Measurements from ENCODE around the gene ARL5C. TPM values are rescaled to one million over a fixed set of nuclear protein-coding genes. Genes with fewer than 3 reads are reported as not detected.

Gene ARL5C
- total RNA-seq, 1 experiment from 2014 or later, result not detected

DNA sequence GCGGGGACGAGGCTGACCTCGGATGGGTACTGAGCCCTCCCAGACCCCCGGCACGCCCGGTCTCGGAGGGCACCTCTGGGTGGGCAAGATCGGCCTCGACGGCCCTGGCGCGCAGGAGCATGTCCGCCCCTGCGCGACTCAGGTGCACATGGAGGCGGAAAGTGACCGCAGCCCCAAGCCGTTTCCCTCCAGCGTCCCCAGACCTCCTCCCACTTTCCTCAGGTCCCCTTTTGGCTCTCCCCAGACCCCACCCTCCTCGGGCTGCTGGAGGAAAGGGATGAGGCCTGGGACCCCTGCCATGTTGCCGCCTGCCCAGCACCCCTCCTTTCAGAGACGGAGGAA, 44.1 kb upstream of the ARL5C start:
- Mint-ChIP-seq H3K27me3 (ENCODE audit: low read depth) (peaks cover 7% of the 10 kb centered on the region), H3K36me3 (peaks cover 2% of the 10 kb centered on the region; the same call in 1 of the 2 replicates), H3K4me1 (peaks cover 47% of the 10 kb centered on the region), H3K4me3 (peak overlapping the region; percentile 64), H3K9me3 (no peaks in the 10 kb centered on the region), H3K27ac (no peak overlapping the region)
- DNase-seq (ENCODE audit: low spot score), result no peak
- no peak for ATAC-seq
- CTCF ChIA-PET, result interaction anchor here (0.8 to 15.9 kb wide), 11 partner anchors 9 to 57 kb away, joined by 3 to 626 read pairs (median 13); partner anchors contain the start of genes CACNB1 and STAC2
- POLR2A ChIA-PET, result no interaction called here
- TF ChIP-seq NFYB (CRISPR knock-in tag; conservative IDR thresholded peaks at IDR 0.05; ENCODE audit: low read depth) (no peak), EMX1 (CRISPR knock-in tag; IDR thresholded peaks at IDR 0.05) (no peak), ZNF232 (CRISPR knock-in tag; IDR thresholded peaks at IDR 0.05) (no peak), JAZF1 (CRISPR knock-in tag; IDR thresholded peaks at IDR 0.05) (no peak), JUN (CRISPR knock-in tag; IDR thresholded peaks at IDR 0.05) (no peak), CBFB (CRISPR knock-in tag; IDR thresholded peaks at IDR 0.05; ENCODE audit: low read depth) (no peak), SMAD3 (CRISPR knock-in tag; IDR thresholded peaks at IDR 0.05; ENCODE audit: borderline replicate concordance) (no peak), NR2C2 (CRISPR knock-in tag; IDR thresholded peaks at IDR 0.05) (no peak), ZNF416 (CRISPR knock-in tag; IDR thresholded peaks at IDR 0.05) (no peak), ZNF263 (CRISPR knock-in tag; IDR thresholded peaks at IDR 0.05; ENCODE audit: low read depth) (no peak), ETV6 (CRISPR knock-in tag; IDR thresholded peaks at IDR 0.05) (no peak), RORB (CRISPR knock-in tag; IDR thresholded peaks at IDR 0.05) (no peak), NR1H2 (CRISPR knock-in tag; IDR thresholded peaks at IDR 0.05) (no peak), ZNF423 (CRISPR knock-in tag; IDR thresholded peaks at IDR 0.05) (no peak), CREM (CRISPR knock-in tag; IDR thresholded peaks at IDR 0.05) (no peak), OVOL2 (CRISPR knock-in tag; IDR thresholded peaks at IDR 0.05; ENCODE audit: borderline replicate concordance) (no peak)
- TF ChIP-seq, protein P1, sequence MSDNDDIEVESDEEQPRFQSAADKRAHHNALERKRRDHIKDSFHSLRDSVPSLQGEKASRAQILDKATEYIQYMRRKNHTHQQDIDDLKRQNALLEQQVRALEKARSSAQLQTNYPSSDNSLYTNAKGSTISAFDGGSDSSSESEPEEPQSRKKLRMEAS (CRISPR knock-in tag; IDR thresholded peaks at IDR 0.05), result peak; percentile 63; the same call in 1 of the 2 replicates
- TF ChIP-seq, protein P2, sequence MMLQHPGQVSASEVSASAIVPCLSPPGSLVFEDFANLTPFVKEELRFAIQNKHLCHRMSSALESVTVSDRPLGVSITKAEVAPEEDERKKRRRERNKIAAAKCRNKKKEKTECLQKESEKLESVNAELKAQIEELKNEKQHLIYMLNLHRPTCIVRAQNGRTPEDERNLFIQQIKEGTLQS (CRISPR knock-in tag; conservative IDR thresholded peaks at IDR 0.05), result no peak
- TF ChIP-seq, protein P3, sequence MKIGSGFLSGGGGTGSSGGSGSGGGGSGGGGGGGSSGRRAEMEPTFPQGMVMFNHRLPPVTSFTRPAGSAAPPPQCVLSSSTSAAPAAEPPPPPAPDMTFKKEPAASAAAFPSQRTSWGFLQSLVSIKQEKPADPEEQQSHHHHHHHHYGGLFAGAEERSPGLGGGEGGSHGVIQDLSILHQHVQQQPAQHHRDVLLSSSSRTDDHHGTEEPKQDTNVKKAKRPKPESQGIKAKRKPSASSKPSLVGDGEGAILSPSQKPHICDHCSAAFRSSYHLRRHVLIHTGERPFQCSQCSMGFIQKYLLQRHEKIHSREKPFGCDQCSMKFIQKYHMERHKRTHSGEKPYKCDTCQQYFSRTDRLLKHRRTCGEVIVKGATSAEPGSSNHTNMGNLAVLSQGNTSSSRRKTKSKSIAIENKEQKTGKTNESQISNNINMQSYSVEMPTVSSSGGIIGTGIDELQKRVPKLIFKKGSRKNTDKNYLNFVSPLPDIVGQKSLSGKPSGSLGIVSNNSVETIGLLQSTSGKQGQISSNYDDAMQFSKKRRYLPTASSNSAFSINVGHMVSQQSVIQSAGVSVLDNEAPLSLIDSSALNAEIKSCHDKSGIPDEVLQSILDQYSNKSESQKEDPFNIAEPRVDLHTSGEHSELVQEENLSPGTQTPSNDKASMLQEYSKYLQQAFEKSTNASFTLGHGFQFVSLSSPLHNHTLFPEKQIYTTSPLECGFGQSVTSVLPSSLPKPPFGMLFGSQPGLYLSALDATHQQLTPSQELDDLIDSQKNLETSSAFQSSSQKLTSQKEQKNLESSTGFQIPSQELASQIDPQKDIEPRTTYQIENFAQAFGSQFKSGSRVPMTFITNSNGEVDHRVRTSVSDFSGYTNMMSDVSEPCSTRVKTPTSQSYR (CRISPR knock-in tag; IDR thresholded peaks at IDR 0.05), result no peak
- TF ChIP-seq, protein P4, sequence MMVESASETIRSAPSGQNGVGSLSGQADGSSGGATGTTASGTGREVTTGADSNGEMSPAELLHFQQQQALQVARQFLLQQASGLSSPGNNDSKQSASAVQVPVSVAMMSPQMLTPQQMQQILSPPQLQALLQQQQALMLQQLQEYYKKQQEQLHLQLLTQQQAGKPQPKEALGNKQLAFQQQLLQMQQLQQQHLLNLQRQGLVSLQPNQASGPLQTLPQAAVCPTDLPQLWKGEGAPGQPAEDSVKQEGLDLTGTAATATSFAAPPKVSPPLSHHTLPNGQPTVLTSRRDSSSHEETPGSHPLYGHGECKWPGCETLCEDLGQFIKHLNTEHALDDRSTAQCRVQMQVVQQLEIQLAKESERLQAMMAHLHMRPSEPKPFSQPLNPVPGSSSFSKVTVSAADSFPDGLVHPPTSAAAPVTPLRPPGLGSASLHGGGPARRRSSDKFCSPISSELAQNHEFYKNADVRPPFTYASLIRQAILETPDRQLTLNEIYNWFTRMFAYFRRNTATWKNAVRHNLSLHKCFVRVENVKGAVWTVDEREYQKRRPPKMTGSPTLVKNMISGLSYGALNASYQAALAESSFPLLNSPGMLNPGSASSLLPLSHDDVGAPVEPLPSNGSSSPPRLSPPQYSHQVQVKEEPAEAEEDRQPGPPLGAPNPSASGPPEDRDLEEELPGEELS (CRISPR knock-in tag; IDR thresholded peaks at IDR 0.05), result no peak
- TF ChIP-seq, protein P5, sequence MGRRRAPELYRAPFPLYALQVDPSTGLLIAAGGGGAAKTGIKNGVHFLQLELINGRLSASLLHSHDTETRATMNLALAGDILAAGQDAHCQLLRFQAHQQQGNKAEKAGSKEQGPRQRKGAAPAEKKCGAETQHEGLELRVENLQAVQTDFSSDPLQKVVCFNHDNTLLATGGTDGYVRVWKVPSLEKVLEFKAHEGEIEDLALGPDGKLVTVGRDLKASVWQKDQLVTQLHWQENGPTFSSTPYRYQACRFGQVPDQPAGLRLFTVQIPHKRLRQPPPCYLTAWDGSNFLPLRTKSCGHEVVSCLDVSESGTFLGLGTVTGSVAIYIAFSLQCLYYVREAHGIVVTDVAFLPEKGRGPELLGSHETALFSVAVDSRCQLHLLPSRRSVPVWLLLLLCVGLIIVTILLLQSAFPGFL (CRISPR knock-in tag; IDR thresholded peaks at IDR 0.05; ENCODE audit: borderline replicate concordance), result no peak
- TF ChIP-seq, protein P6, sequence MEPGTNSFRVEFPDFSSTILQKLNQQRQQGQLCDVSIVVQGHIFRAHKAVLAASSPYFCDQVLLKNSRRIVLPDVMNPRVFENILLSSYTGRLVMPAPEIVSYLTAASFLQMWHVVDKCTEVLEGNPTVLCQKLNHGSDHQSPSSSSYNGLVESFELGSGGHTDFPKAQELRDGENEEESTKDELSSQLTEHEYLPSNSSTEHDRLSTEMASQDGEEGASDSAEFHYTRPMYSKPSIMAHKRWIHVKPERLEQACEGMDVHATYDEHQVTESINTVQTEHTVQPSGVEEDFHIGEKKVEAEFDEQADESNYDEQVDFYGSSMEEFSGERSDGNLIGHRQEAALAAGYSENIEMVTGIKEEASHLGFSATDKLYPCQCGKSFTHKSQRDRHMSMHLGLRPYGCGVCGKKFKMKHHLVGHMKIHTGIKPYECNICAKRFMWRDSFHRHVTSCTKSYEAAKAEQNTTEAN (CRISPR knock-in tag; IDR thresholded peaks at IDR 0.05), result no peak
- TF ChIP-seq, protein P7, sequence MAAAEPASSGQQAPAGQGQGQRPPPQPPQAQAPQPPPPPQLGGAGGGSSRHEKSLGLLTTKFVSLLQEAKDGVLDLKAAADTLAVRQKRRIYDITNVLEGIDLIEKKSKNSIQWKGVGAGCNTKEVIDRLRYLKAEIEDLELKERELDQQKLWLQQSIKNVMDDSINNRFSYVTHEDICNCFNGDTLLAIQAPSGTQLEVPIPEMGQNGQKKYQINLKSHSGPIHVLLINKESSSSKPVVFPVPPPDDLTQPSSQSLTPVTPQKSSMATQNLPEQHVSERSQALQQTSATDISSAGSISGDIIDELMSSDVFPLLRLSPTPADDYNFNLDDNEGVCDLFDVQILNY (CRISPR knock-in tag; IDR thresholded peaks at IDR 0.05), result no peak
- TF ChIP-seq, protein P8, sequence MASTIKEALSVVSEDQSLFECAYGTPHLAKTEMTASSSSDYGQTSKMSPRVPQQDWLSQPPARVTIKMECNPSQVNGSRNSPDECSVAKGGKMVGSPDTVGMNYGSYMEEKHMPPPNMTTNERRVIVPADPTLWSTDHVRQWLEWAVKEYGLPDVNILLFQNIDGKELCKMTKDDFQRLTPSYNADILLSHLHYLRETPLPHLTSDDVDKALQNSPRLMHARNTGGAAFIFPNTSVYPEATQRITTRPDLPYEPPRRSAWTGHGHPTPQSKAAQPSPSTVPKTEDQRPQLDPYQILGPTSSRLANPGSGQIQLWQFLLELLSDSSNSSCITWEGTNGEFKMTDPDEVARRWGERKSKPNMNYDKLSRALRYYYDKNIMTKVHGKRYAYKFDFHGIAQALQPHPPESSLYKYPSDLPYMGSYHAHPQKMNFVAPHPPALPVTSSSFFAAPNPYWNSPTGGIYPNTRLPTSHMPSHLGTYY (CRISPR knock-in tag; IDR thresholded peaks at IDR 0.05), result no peak
- TF ChIP-seq, protein P9, sequence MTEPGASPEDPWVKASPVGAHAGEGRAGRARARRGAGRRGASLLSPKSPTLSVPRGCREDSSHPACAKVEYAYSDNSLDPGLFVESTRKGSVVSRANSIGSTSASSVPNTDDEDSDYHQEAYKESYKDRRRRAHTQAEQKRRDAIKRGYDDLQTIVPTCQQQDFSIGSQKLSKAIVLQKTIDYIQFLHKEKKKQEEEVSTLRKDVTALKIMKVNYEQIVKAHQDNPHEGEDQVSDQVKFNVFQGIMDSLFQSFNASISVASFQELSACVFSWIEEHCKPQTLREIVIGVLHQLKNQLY (CRISPR knock-in tag; IDR thresholded peaks at IDR 0.05), result no peak
- TF ChIP-seq, protein P10, sequence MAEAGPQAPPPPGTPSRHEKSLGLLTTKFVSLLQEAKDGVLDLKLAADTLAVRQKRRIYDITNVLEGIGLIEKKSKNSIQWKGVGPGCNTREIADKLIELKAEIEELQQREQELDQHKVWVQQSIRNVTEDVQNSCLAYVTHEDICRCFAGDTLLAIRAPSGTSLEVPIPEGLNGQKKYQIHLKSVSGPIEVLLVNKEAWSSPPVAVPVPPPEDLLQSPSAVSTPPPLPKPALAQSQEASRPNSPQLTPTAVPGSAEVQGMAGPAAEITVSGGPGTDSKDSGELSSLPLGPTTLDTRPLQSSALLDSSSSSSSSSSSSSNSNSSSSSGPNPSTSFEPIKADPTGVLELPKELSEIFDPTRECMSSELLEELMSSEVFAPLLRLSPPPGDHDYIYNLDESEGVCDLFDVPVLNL (CRISPR knock-in tag; IDR thresholded peaks at IDR 0.05; ENCODE audit: borderline replicate concordance, low read depth), result 0 out of 2 replicates have a peak, but pooled peaks have one; percentile 32
- TF ChIP-seq, protein P11, sequence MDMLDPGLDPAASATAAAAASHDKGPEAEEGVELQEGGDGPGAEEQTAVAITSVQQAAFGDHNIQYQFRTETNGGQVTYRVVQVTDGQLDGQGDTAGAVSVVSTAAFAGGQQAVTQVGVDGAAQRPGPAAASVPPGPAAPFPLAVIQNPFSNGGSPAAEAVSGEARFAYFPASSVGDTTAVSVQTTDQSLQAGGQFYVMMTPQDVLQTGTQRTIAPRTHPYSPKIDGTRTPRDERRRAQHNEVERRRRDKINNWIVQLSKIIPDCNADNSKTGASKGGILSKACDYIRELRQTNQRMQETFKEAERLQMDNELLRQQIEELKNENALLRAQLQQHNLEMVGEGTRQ (CRISPR knock-in tag; IDR thresholded peaks at IDR 0.05), result no peak

Data from WTC11 (cell line).